GM10248 (cell line): ENCODE results near the gene ENTREP3.

Experiments
- CTCF ChIA-PET: fragments of 300-600 bp; sonication (Branson Sonifier 250); formaldehyde crosslinking; extraction: SDS; loops from one replicate; lab custom pipeline; 2021; ENCODE audit warnings: antibody characterized with exemption; lab: Yijun Ruan, JAX
- POLR2A ChIA-PET: fragments of 350-650 bp; sonication (Branson Sonifier 250); formaldehyde crosslinking; extraction: SDS; loops from one replicate; lab custom pipeline; 2020; ENCODE audit warnings: antibody characterized with exemption; lab: Yijun Ruan, JAX
- DNase-seq: peaks from one replicate; pipeline ENCODE4 v3.0.0; 2012; ENCODE audit errors: extremely low spot score
- TF ChIP-seq, protein P1 (sequence below): IDR thresholded peaks from 2 replicates; pipeline ENCODE4 v1.5.1; 2012; ENCODE audit warnings: mild to moderate bottlenecking, low read depth; ENCODE audit errors: extremely low read depth, missing control alignments, control extremely low read depth

The ENTREP3 gene

DNA sequence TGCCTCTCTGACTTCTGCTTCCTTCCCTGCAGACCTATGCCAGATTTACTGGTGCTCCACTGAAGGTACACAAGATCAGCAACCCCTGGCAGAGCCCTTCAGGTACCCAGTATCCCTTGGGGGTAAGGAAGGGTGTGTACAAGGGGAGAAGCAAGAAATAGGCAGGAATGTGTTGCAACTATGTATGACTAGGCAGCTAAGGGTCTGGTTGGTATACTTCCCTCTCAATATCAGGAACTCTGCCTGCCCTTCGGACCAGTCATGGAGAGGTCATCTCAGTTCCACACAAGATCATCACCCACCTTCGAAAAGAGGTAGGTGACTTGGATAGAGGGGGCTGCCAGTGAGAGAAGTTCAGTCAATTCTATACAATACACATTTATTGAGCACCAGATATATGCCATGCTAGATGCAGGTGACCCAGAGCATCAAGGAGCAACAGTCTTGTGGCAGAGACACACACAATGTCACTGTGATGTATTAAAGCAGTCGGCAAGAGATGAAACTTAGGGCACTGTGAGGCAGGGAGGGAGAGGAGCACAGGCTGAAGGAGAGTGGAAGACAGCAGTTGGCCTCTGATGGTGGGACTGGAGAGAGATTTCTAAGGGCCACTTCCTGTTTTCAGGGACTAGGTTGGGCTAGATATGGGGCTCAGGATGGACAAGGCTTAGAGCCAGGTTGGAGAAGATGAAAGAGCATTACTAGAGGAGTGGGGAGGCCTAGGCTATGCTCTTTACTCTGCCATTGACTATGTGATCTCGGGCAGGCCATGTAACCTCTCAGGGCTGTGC lies 44.8 kb downstream of the ENTREP3 start:
- TF ChIP-seq, protein P1, sequence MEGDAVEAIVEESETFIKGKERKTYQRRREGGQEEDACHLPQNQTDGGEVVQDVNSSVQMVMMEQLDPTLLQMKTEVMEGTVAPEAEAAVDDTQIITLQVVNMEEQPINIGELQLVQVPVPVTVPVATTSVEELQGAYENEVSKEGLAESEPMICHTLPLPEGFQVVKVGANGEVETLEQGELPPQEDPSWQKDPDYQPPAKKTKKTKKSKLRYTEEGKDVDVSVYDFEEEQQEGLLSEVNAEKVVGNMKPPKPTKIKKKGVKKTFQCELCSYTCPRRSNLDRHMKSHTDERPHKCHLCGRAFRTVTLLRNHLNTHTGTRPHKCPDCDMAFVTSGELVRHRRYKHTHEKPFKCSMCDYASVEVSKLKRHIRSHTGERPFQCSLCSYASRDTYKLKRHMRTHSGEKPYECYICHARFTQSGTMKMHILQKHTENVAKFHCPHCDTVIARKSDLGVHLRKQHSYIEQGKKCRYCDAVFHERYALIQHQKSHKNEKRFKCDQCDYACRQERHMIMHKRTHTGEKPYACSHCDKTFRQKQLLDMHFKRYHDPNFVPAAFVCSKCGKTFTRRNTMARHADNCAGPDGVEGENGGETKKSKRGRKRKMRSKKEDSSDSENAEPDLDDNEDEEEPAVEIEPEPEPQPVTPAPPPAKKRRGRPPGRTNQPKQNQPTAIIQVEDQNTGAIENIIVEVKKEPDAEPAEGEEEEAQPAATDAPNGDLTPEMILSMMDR = no peak
- no peak for DNase-seq
- CTCF ChIA-PET = interaction anchor here (1.7 to 9.1 kb wide), 2 partner anchors 17 to 38 kb away, joined by 7 to 76 read pairs; partner anchors contain the start of gene KRTCAP2
- POLR2A ChIA-PET = interaction anchor here (0.6 kb wide), 1 partner anchor 71 kb away, joined by 4 read pairs; no protein-coding TSS in a partner anchor

DNA sequence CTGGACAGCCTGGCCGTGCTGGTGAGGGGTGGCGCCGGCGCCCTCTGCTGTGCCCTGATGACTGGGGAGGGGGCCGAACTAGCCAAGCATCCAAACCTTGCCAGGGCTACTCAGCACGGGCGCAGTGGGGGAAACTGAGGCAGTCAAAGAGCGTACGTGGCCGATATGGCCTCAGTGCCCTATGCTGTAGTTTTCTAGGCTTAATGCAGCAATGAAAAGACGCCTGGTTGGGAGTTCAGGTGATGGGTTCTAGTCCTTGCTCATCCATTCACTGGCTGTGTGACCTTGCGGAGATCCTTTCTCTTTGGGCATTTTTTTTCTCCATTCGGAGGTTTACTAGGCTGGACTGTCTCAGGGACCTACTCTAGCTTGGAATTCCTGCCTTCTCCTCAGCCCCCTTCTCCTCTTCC lies 46.0 kb downstream of the ENTREP3 start:
- POLR2A ChIA-PET = interaction anchor here (0.7 kb wide), 1 partner anchor 15 kb away, joined by 5 read pairs; no protein-coding TSS in a partner anchor
- CTCF ChIA-PET = interaction anchor here (1.3 to 9.1 kb wide), 4 partner anchors 16 to 41 kb away, joined by 7 to 76 read pairs (median 20); partner anchors contain the start of gene KRTCAP2

DNA sequence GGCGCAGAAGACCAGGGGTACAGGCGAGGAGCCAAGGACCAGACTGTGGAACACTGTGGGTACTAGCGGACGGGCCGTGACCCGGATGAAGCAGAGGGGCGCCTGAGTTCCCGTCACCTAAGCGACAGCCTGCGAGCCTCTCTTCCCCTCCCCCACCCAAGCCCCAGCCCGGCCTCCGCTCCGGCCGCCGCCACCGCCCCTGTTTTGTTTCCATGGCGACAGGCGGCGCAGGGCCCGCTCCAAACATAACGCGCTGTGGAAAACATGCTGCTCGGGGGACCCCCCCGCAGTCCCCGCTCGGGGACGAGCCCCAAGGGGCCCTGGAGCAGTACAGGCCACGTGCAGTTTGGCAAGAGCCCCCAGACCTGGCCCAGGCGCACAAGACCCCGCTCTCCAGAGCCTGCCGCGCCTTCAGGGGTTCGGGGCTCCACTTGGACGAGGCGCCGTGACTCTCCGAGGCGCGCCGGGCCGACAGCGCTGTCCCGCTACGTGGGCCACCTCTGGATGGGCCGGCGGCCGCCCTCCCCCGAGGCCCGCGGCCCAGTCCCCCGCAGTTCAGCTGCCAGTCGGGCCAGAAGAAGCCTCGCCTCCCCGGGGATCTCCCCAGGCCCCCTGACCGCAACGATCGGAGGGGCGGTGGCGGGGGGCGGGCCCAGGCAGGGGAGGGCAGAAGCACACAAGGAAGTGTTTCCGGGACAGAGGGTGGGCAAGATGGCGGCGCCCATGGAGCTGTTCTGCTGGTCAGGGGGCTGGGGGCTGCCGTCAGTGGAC lies 46.6 kb downstream of the ENTREP3 start, which contains the start of gene MTX1:
Gene MTX1 (plus strand): TSS at position 155 of the 771 bp plus-strand sequence. CDS start 110 bp downstream, at position 265.
- POLR2A ChIA-PET = no interaction called here
- CTCF ChIA-PET = interaction anchor here (1.3 to 9.1 kb wide), 9 partner anchors 10 to 42 kb away, joined by 3 to 88 read pairs (median 10); partner anchors contain the start of gene KRTCAP2
- DNase-seq = peak; percentile 92
- TF ChIP-seq, protein P1 = no peak

More for the DNA sequence above, 46.0 kb downstream of the ENTREP3 start:
- no peak for DNase-seq
- TF ChIP-seq, protein P1 = no peak

DNA sequence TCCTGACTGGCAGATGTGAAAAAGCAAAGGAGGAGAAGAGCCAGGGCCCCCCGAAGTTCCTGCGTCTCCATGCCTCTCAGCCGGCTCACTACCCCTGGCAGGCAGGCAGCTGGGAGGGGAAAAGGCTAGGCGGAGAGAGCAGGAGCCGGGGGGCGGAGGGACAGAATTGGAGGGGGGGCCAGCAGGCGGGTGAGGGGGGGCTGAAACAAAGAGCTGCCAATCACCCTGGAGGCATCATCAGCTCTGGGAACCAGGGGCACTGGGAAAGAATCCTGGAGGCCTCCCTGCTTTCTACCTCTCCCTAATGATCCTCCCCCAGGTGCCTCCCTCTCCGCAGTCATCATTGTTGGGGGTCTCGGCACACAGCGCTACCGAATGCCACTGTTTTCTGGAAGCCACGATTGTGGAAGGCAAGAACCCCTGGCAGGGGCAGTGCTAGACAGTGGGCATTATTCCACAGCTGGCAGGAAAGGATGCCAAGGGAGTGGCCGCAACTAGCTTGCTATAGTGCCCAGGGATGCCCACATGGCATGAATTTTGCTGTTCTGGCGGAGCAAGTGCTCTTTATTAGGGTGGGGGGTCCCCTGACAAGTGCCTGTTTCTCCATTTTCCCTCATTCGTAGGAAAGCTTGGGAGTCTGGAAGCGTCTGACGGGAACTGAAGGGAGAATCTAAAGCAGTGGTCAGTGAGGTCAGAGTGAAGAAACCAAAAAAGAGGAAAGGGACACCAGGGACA lies 47.3 kb downstream of the ENTREP3 start, which contains the start of gene THBS3:
Gene THBS3 (minus strand): TSS at position 92 of the 735 bp plus-strand sequence. CDS start 21 bp downstream, at position 71.
- POLR2A ChIA-PET = interaction anchor here (1.5 kb wide), 1 partner anchor 36 kb away, joined by 4 read pairs; no protein-coding TSS in a partner anchor
- TF ChIP-seq, protein P1 = no peak
- DNase-seq = no peak
- CTCF ChIA-PET = interaction anchor here (1.1 to 9.1 kb wide), 12 partner anchors 9 to 395 kb away, joined by 3 to 88 read pairs (median 7); partner anchors contain the start of gene KRTCAP2

- POLR2A ChIA-PET = interaction anchor here (1.0 to 1.5 kb wide), 2 partner anchors 14 to 37 kb away, joined by 3 to 4 read pairs; no protein-coding TSS in a partner anchor
- peak; percentile 81 for DNase-seq
Measured at GRCh38 chr1:155206891-155207805, 48.1 kb downstream of the ENTREP3 start.

More at GRCh38 chr1:155206891-155207805, 48.1 kb downstream of the ENTREP3 start:
- TF ChIP-seq, protein P1 = peak; percentile 80
- CTCF ChIA-PET = interaction anchor here (0.8 to 9.1 kb wide), 24 partner anchors 8 to 860 kb away, joined by 3 to 88 read pairs (median 6); partner anchors contain the start of gene KRTCAP2
